ENCODE data around the gene TRAF4.
"Not testable (repeated sequence)": the region's sequence is repeated elsewhere in the genome, so short reads cannot be mapped to it uniquely, and the experiment has no call there.

The TRAF4 gene

DNA sequence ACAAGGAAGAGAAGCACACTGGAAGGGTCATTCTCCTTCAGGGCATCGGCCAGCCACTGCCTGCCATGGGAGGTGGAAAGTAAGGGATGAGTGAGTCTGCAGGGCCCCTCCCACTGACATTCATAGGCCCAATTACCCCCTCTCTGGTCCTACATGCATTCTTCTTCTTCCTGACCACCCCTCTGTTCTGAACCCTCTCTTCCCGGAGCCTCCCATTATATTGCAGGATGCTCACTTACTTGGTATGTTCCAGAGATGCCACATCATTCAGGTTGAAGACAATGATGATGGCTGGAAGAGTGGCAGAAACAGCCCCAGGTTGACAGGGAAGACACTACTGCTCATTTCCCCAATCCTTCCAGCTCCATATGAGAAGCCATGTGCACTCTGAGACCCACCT lies 28.6 kb upstream of the TRAF4 start:
- no peak for DNase-seq (ENCODE audit: low spot score)

GRCh38 chr17:28716740-28717577 lies 26.9 kb upstream of the TRAF4 start:
- DNase-seq (ENCODE audit: low spot score): no peak

DNA sequence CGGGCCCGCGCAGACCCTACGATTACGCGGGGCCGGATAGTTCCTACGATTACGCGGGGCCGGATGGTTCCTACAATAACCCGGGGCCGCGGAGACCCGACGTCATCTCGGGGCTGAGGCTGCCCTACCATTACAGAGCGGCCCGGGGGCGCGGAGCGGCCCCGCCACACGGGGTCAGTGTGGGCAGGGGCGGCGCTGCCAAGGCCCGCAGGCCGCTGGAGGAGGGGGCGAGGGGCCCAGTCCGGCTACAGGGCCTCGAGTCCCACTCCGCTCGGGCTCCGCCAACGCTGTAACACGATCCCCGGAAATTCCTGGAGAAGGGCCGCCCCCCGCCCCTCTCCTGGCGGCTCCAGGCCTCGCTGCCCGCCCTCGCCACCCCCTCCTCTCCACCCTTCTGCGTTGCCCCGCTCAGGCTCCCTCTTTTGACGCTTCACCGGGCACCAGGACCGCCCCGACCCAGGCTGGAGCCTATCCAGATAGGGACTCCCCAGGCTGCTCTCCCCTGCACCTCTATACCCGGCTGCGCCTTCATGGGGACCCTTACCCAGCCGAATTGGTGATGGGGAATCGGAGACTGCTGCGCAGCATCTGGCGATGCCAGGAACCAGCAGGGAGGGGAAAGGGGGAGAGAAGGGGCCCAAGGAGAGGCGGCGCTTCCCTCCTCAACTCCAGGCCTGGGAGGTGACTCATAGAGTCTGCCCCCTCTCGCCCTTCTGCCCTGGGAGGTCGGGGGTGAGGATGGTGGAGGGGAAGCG lies 26.1 kb upstream of the TRAF4 start, which contains the start of gene RAB34:
Gene RAB34 (minus strand): TSS at position 291 of the 755 bp plus-strand sequence. CDS start 602 bp downstream, outside the sequence.
- DNase-seq (ENCODE audit: low spot score): no peak

DNA sequence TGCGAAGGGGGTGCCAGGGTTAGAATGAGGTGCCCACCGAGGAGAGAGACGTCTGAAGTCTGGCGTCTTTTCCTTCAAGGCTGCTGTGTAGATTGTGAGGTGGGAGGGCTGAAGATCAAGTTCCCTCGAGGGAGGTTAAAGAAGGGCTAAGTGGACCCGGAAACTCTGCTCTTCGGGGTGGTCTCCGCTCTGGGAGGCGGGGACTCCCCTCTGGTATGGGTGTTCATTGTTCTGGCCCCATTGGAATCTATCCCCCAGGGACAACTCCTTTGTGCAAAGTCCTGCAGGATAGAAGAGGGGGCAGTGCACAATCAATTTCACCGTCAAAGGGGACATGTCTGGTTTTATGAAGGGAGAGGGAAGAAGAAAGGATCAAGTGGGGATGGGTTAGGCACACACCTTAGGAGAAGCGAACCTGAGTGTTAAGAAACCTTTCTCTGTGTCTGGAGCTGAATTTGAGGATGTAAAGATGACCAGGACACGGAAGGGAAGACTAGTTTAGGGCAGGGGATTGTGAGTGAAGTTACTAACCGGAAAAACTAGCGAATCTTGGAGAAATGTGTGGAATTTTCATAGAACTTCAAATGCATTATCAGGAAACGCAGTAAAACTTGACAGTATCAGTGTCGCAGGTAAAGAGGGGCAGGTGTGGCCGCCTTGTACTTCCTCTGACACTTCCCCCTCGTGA lies 25.3 kb upstream of the TRAF4 start:
- DNase-seq (ENCODE audit: low spot score): no peak

DNA sequence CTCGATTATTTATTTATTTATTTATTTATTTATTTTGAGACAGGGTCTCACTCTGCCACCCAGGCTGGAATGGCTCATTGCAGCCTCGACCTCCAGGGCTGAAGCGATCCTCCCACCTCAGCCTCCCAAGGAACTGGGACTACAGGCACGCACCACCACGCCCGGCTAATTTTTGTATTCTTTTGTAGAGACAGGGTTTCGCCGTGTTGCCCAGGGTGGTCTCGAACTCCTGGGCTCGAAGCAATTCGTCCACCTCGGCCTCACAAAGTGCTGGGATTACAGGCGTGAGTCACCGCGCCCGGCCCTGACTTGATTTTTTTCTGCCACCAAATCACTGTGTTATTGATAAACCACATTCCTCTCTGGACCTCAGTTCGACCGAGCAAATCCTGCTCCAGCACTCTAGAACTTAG lies 24.8 kb upstream of the TRAF4 start:
- DNase-seq (ENCODE audit: low spot score): no peak

DNA sequence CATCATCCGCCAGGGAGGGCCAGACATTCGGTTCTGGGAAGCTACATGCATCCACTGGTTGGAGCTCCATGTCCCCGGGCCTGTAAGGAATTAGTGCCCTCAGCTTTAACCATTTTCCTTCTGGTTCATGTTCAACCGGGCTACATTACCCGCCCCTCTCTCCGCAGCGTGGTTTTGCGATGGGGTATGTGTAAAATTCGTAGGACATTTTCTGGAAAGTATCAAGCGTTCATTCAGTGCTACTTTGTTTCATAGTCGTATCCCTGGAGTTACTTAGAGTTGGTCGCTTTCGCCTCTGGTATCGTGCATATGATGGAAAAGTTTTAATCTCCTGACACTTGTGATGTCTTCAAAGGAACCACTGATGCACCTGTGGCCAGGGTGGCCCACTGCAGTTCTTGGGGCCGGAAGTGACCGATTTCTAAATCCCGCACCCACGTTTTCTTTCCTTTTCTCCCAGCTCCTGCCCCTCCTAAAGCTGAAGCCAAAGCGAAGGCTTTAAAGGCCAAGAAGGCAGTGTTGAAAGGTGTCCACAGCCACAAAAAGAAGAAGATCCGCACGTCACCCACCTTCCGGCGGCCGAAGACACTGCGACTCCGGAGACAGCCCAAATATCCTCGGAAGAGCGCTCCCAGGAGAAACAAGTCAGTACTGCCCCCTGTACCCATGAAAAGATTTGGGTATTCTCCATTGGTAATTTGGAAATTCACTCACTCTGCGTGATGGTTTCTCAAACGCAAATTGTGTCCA lies 23.4 kb upstream of the TRAF4 start:
- no peak for DNase-seq (ENCODE audit: low spot score)

DNA sequence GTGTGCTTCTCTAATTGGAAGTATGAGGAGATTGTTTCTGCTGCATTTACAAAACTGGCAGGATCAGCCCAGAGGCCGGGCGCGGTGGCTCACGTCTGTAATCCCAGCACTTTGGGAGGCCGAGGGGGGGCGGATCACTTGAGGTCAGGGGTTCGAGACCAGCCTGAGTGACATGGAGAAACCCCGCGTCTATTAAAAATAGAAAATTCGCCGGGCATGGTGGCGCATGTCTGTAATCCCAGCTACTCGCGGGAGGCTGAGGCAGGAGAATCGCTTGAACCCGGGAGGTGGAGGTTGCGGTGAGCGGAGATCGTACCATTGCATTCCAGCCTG lies 22.8 kb upstream of the TRAF4 start:
- DNase-seq (ENCODE audit: low spot score): not testable (repeated sequence)

DNA sequence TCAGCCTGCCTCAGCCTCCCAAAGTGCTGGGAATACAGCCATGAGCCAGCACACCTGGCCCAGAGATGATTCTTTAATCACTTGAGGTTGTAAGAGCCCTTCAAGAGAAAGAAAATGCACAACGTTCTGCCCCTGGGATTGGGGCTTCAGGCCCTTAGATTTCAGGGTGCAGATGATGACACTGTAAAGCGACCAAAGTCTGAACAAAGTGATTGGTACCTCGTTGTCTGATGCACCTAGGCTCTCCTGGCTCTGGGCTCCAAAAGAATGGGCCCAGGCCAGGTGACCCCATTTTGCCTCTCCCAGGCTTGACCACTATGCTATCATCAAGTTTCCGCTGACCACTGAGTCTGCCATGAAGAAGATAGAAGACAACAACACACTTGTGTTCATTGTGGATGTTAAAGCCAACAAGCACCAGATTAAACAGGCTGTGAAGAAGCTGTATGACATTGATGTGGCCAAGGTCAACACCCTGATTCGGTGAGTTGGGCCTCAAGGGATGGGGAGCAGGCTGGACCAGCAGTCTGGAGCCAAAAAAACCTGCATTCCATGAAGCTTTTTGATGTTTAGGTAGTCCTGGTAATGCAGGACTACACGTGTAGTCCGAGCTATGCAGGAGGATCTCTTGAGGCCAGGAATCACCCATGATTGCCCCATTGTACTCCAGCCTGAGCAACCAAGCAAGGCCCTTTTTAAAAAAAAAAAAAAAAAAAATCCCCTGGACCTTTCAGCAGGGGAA lies 21.2 kb upstream of the TRAF4 start:
- no peak for DNase-seq (ENCODE audit: low spot score)

DNA sequence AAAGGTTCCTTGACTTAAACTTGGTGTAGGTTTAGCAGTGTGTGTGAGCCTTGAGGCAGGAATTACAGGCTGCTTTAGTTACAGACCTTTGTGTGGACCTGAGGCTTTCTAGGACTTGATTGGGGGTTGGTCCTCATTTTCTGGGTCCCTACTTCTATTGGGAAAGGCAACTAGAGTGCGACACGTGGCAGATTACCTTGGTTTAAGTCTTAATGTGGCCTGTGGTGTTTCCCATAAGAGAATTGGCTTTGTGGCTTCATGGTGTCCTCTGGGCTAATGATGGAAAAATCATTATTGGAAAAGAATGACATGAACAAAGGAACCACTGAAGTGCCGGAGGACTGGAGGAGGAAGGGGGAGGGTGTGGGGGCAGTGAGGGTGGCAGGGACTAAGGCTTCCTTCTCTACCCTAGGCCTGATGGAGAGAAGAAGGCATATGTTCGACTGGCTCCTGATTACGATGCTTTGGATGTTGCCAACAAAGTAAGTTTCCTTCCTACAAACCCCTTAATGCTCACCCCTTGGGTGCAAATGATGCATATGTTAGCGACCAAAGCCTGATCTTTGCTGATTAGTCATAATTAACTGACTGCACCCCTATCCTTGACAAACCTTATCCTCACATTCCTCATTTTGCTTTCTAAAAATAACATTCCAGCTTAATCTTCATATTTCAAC lies 20.5 kb upstream of the TRAF4 start:
- DNase-seq (ENCODE audit: low spot score): no peak

GRCh38 chr17:28723836-28724499 lies 19.8 kb upstream of the TRAF4 start:
- not testable (repeated sequence) for DNase-seq (ENCODE audit: low spot score)

DNA sequence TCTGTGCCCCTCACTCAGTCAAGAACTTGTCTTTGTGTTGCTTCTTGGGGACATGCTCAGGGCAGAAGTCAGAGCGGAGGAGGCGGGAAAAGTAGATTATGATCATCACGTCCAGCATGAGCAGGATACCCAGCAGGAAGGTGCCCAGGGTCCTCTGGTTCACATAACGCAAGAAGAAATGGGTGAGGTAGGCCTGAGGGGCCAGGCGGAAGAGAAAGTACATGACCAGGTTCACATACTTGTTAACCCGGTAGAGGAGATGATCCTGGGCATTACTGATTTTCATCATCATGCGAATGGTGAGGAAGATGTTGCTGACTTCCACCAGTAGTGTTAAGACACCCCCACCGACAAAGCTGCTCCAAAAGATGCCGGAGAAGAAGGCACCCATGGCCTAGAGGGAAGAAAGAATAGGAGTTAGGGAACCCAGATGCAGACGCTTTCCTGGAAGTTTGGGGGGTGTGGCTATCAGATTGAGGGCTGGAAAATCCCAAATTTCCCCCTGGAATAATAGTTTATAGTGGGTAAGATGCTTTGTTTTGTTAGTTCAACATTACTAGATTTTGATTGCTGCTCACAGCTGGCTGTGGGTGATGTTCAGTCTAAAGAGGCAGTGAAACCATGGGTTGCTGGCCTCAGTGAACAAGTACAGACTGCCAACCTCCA lies 19.2 kb upstream of the TRAF4 start:
- DNase-seq (ENCODE audit: low spot score): no peak

GRCh38 chr17:28725166-28725659 lies 18.6 kb upstream of the TRAF4 start:
- no peak for DNase-seq (ENCODE audit: low spot score)

GRCh38 chr17:28725660-28726225 lies 18.1 kb upstream of the TRAF4 start:
- peak; percentile 49 for DNase-seq (ENCODE audit: low spot score)

DNA sequence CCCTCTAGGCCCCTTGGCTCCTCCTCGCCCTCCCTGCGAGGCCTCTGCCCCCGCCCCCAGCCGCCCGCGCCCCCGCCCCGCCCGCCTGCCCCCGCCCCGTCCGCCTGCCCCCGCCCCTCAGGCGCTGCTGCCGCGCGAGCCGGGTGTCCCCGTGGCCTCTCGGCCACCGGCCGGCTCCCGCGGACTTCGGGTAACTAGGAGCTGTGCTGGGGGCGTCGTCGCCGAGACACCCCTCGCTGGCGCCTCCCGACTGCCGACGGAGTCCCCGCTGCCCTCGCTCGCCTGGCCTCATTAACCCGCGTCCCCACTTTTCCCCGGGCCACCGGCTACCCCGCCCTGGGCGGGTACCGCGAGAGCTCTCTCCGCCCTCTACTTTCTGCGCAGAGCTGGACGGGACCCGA lies 17.6 kb upstream of the TRAF4 start, which contains the start of gene TLCD1:
Gene TLCD1 (minus strand): TSS at position 8 of the 401 bp plus-strand sequence. CDS start 136 bp downstream, outside the sequence.
- peak; percentile 71 for DNase-seq (ENCODE audit: low spot score)

- peak; percentile 92 for DNase-seq (ENCODE audit: low spot score)
Measured at GRCh38 chr17:28726627-28727491, 17.0 kb upstream of the TRAF4 start.

- peak; percentile 97 for DNase-seq (ENCODE audit: low spot score)
Measured at GRCh38 chr17:28728364-28729200, 15.2 kb upstream of the TRAF4 start, which contains the start of gene NEK8. Gene NEK8 (plus strand): TSS chr17:28728788. CDS start chr17:28728814, 26 bp downstream.

DNA sequence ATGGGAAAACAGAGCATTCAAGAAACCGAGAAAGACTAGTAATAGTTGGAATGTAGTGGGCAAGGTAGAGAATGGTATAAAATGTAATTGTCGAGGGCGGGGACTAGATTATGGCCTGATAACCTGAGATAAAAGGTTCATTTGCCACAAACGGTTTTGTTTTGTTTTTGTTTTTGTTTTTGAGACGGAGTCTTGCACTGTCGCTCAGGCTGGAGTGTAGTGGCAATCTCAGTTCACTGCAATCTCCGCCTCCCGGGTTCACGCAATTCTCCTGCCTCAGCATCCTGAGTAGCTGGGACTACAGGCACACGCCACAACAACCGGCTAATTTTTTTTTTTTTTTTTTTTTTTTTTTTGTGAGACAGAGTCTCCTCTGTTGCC lies 13.9 kb upstream of the TRAF4 start:
- no peak for DNase-seq (ENCODE audit: low spot score)
